Measurements from ENCODE around the gene PRSS23.

DNA sequence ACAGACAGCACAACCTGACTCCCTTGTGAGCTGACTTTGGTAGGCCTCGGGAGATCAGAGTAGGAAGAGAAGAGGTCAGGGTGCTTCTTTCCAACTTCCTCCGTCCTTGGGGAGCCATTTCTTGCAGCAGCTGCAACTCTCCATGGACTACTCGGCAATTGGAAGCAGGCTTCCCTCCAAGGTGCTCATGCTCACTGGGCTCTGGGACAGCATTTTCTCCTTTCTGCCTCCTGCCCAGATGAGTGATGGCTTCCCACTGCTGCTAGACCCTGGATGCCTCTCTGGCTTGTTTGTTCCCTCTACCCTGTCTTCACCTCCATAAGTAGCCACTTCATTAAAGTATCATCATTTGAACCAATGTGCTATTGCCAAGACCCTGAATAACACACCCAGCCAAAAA, 8.2 kb upstream of the PRSS23 start:
- TF ChIP-seq POLR2A (IDR thresholded peaks at IDR 0.05; ENCODE audit: low read depth) (no peak), EP300 (IDR thresholded peaks at IDR 0.05) (no peak)
- TF ChIP-seq, protein P1, sequence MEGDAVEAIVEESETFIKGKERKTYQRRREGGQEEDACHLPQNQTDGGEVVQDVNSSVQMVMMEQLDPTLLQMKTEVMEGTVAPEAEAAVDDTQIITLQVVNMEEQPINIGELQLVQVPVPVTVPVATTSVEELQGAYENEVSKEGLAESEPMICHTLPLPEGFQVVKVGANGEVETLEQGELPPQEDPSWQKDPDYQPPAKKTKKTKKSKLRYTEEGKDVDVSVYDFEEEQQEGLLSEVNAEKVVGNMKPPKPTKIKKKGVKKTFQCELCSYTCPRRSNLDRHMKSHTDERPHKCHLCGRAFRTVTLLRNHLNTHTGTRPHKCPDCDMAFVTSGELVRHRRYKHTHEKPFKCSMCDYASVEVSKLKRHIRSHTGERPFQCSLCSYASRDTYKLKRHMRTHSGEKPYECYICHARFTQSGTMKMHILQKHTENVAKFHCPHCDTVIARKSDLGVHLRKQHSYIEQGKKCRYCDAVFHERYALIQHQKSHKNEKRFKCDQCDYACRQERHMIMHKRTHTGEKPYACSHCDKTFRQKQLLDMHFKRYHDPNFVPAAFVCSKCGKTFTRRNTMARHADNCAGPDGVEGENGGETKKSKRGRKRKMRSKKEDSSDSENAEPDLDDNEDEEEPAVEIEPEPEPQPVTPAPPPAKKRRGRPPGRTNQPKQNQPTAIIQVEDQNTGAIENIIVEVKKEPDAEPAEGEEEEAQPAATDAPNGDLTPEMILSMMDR (IDR thresholded peaks at IDR 0.05), result no peak

All from esophagus muscularis mucosa (tissue), 4 donors.